OCI-LY7 (cell line): ENCODE data around the gene SPAG16. TPM values are rescaled to one million over a fixed set of nuclear protein-coding genes. Genes with fewer than 3 reads are reported as not detected.

Source experiments
- BruUV-seq: library from RNA; stranded (reverse); fragments of 400-500 nt; replicated peaks from 2 replicates; lab custom pipeline; 2021; lab: Mats Ljungman, UMichigan
- CTCF ChIA-PET: fragments of 300-600 bp; sonication (Branson Sonifier 250); formaldehyde crosslinking; loops from one replicate; lab custom pipeline; 2022; ENCODE audit warnings: antibody characterized with exemption; ENCODE audit not compliant: unreplicated experiment; lab: Charles Lee
- POLR2A ChIA-PET: fragments of 300-600 bp; sonication (Branson Sonifier 250); formaldehyde crosslinking; loops from one replicate; lab custom pipeline; 2022; ENCODE audit warnings: antibody characterized with exemption; lab: Charles Lee
- DNase-seq: peaks from one replicate; pipeline ENCODE4 v3.0.0-alpha.2; 2015; ENCODE audit warnings: low spot score
- H2AFZ ChIP-seq: fragments of 200-600 bp; sonication (generic), shearing (Covaris generic); 2 replicates; pipeline ENCODE4 v1.6.1; 2014; ENCODE audit warnings: mild to moderate bottlenecking, antibody characterized with exemption, low read length, moderate library complexity
- H3K27ac ChIP-seq: fragments of 200-600 bp; sonication (generic); 2 replicates; pipeline ENCODE4 v1.5.1; 2014; ENCODE audit warnings: mixed run types, low read depth, mild to moderate bottlenecking, moderate library complexity, low read length, inconsistent platforms; ENCODE audit not compliant: poor library complexity, severe bottlenecking
- H3K36me3 ChIP-seq: fragments of 200-600 bp; sonication (generic); 2 replicates; pipeline ENCODE4 v1.6.1; 2014; ENCODE audit warnings: mild to moderate bottlenecking, antibody characterized with exemption, low read length, moderate library complexity, mixed read lengths; ENCODE audit not compliant: insufficient read depth
- H3K4me1 ChIP-seq: fragments of 200-600 bp; sonication (generic); 2 replicates; pipeline ENCODE4 v1.5.1; 2014; ENCODE audit warnings: mild to moderate bottlenecking, low read length; ENCODE audit not compliant: insufficient read depth, poor library complexity, severe bottlenecking
- H3K4me2 ChIP-seq: fragments of 200-600 bp; sonication (generic); 2 replicates; pipeline ENCODE4 v1.6.1; 2014; ENCODE audit warnings: mild to moderate bottlenecking, low read length
- H3K4me3 ChIP-seq: fragments of 200-600 bp; sonication (generic); 2 replicates; pipeline ENCODE4 v1.5.1; 2014; ENCODE audit warnings: mild to moderate bottlenecking, low read depth, low read length; ENCODE audit not compliant: poor library complexity, severe bottlenecking
- H3K79me2 ChIP-seq: fragments of 200-600 bp; sonication (generic); 2 replicates; pipeline ENCODE4 v1.6.1; 2016; ENCODE audit warnings: low read depth, mild to moderate bottlenecking, low read length, moderate library complexity, mixed read lengths; ENCODE audit not compliant: insufficient read depth
- H3K9me2 ChIP-seq: fragments of 200-600 bp; sonication (generic); 2 replicates; pipeline ENCODE4 v1.6.1; 2016; ENCODE audit warnings: mild to moderate bottlenecking, low read length, mixed read lengths; ENCODE audit not compliant: insufficient read depth
- H3K9me3 ChIP-seq: fragments of 200-600 bp; sonication (generic); 2 replicates; pipeline ENCODE4 v1.6.1; 2014; ENCODE audit warnings: mild to moderate bottlenecking, mixed run types, low read length, mixed read lengths
- H4K20me1 ChIP-seq: fragments of 200-600 bp; sonication (generic); 2 replicates; pipeline ENCODE4 v1.6.1; 2014; ENCODE audit warnings: mild to moderate bottlenecking, antibody characterized with exemption, low read length, moderate library complexity, mixed read lengths; ENCODE audit not compliant: insufficient read depth
- CTCF ChIP-seq: fragments of 200-600 bp; sonication (generic); conservative IDR thresholded peaks from 2 replicates; pipeline ENCODE4 v1.5.1; 2014; ENCODE audit warnings: mild to moderate bottlenecking, antibody characterized with exemption, low read length, moderate library complexity, mixed read lengths
- EZH2phosphoT487 ChIP-seq: fragments of 200-600 bp; sonication (generic); IDR thresholded peaks from 2 replicates; pipeline ENCODE4 v1.6.1; 2018; ENCODE audit warnings: low read depth, borderline replicate concordance, mild to moderate bottlenecking, mixed run types, antibody characterized with exemption, low read length, moderate library complexity, mixed read lengths
- intact Hi-C: fragments of 100-400 bp; cut with micrococcal nuclease; formaldehyde crosslinking; loops from one replicate; pipeline ENCODE4 v1.10.0; 2022; ENCODE audit not compliant: unreplicated experiment
- total RNA-seq, 2 experiments: library from RNA; depleted of rRNA in 1 of 2; stranded (reverse); fragments of >200 nt in 1 of 2; shearing (Covaris generic) in 1 of 2; gene quantifications; 2 replicates each; pipeline ENCODE4 v1.2.3, GENCODE V29; 2014 to 2022

Gene SPAG16
- total RNA-seq, 2 experiments from 2014 or later, result 22.1 to 24.2 TPM

- Histone ChIP-seq H2AFZ (no peak overlapping the region), H3K27ac (no peak overlapping the region), H4K20me1 (no peaks in the 10 kb centered on the region), H3K4me2 (no peak overlapping the region), H3K4me3 (no peak overlapping the region), H3K36me3 (no peaks in the 10 kb centered on the region), H3K9me2 (no peaks in the 10 kb centered on the region), H3K9me3 (no peaks in the 10 kb centered on the region), H3K4me1 (no peaks in the 10 kb centered on the region), H3K79me2 (no peaks in the 10 kb centered on the region)
- no TSS peak for BruUV-seq
- no peak for DNase-seq
- intact Hi-C loops, result no loop called here
- CTCF ChIA-PET, result no interaction called here
- no peak for TF ChIP-seq EZH2phosphoT487
- TF ChIP-seq CTCF, result no peak
- POLR2A ChIA-PET, result no interaction called here
Measured at GRCh38 chr2:213491376-213491775, 207.1 kb downstream of the SPAG16 start.

GRCh38 chr2:213496226-213496625 is 212.0 kb downstream of the SPAG16 start:
- H3K9me3 ChIP-seq, result no peaks in the 10 kb centered on the region
- ChIA-PET CTCF (no interaction called here), POLR2A (interaction anchor here (0.6 to 1.6 kb wide), 2 partner anchors 10 to 52 kb away, joined by 3 to 5 read pairs; no protein-coding TSS in a partner anchor)
- no peak overlapping the region for H3K27ac ChIP-seq
- no TSS peak for BruUV-seq
- no peak overlapping the region for H3K4me2 ChIP-seq
- H2AFZ ChIP-seq, result no peak overlapping the region
- H3K4me3 ChIP-seq, result no peak overlapping the region
- no peaks in the 10 kb centered on the region for H3K9me2 ChIP-seq
- intact Hi-C loops, result no loop called here
- H3K36me3 ChIP-seq, result no peaks in the 10 kb centered on the region
- no peaks in the 10 kb centered on the region for H4K20me1 ChIP-seq
- H3K79me2 ChIP-seq, result no peaks in the 10 kb centered on the region
- no peaks in the 10 kb centered on the region for H3K4me1 ChIP-seq
- no peak for DNase-seq
- TF ChIP-seq CTCF, result no peak
- TF ChIP-seq EZH2phosphoT487, result no peak

- no peaks in the 10 kb centered on the region for H3K9me2 ChIP-seq
- ChIA-PET POLR2A (no interaction called here), CTCF (no interaction called here)
- H3K79me2 ChIP-seq, result no peaks in the 10 kb centered on the region
- TF ChIP-seq CTCF (no peak), EZH2phosphoT487 (no peak)
- no peaks in the 10 kb centered on the region for H3K9me3 ChIP-seq
- no peak overlapping the region for H2AFZ ChIP-seq
- no peak for DNase-seq
- no peak overlapping the region for H3K4me3 ChIP-seq
- H3K36me3 ChIP-seq, result no peaks in the 10 kb centered on the region
- no peaks in the 10 kb centered on the region for H4K20me1 ChIP-seq
- no peak overlapping the region for H3K4me2 ChIP-seq
- intact Hi-C loops, result no loop called here
- no peak overlapping the region for H3K27ac ChIP-seq
- H3K4me1 ChIP-seq, result no peaks in the 10 kb centered on the region
- no TSS peak for BruUV-seq
Measured at GRCh38 chr2:213500881-213501280, 216.6 kb downstream of the SPAG16 start.
